Smooth muscle cell of the coronary artery (primary cell): ENCODE data around the gene SLC22A3. TPM values are rescaled to one million over a fixed set of nuclear protein-coding genes. Genes with fewer than 3 reads are reported as not detected.

Experiments
- total RNA-seq: library from RNA; depleted of rRNA; stranded (reverse); fragments of >200 nt; gene quantifications from 2 replicates; pipeline ENCODE4 v1.2.3, GENCODE V29; 2014; ENCODE audit warnings: low replicate concordance

Gene SLC22A3, protein sequence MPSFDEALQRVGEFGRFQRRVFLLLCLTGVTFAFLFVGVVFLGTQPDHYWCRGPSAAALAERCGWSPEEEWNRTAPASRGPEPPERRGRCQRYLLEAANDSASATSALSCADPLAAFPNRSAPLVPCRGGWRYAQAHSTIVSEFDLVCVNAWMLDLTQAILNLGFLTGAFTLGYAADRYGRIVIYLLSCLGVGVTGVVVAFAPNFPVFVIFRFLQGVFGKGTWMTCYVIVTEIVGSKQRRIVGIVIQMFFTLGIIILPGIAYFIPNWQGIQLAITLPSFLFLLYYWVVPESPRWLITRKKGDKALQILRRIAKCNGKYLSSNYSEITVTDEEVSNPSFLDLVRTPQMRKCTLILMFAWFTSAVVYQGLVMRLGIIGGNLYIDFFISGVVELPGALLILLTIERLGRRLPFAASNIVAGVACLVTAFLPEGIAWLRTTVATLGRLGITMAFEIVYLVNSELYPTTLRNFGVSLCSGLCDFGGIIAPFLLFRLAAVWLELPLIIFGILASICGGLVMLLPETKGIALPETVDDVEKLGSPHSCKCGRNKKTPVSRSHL
- 0.23 and 13.5 TPM in 2 replicates for total RNA-seq

DNA sequence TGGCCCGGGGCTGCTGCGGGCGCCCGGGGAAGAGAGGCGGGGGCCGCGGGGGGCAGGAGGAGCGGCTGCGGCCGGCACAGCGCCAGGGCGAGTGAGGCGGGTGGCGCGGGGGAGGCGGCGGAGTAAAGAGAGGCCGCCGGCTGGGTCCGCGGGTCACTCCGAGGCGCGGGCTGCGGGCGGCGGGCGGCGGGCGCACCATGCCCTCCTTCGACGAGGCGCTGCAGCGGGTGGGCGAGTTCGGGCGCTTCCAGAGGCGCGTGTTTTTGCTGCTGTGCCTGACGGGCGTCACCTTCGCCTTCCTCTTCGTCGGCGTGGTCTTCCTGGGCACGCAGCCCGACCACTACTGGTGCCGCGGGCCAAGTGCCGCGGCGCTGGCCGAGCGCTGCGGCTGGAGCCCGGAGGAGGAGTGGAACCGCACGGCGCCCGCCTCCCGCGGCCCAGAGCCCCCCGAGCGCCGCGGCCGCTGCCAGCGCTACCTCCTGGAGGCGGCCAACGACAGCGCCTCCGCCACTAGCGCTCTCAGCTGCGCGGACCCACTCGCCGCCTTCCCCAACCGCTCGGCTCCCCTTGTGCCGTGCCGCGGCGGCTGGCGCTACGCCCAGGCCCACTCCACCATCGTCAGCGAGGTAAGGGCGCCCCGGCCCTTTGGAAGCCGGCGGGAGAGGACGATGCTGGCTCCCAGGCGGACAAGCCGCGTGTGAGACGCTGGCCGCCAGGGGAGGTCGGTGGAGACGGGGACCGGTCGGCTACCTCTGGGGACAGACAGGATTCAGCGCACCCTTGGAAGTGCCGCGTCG is at the start of gene SLC22A3:
SLC22A3 (plus strand) TSS at position 156 of the 797 bp plus-strand sequence; CDS start at position 198, 42 bp downstream.

Other genes with a start within 250 kb of the SLC22A3 start
- gene SLC22A1, start 226.6 kb upstream of the SLC22A3 start, total RNA-seq = 0.53 and 0.70 TPM in 2 replicates
- 0.15 TPM in 1 of 2 replicates, not detected in the other for gene SLC22A2, start 89.6 kb upstream of the SLC22A3 start, total RNA-seq